Stimulated activated CD4-positive, alpha-beta T cell treated with anti-CD3 and anti-CD28 coated beads, Interleukin-1b, Interleukin-23, amount 100 ng/mL, for 48 hours (primary cell): ENCODE measurements around the gene UBE2J2.

ENCODE experiments used
- DNase-seq: peaks from one replicate; pipeline ENCODE4 v3.0.0-alpha.2; 2020

The UBE2J2 gene

DNA sequence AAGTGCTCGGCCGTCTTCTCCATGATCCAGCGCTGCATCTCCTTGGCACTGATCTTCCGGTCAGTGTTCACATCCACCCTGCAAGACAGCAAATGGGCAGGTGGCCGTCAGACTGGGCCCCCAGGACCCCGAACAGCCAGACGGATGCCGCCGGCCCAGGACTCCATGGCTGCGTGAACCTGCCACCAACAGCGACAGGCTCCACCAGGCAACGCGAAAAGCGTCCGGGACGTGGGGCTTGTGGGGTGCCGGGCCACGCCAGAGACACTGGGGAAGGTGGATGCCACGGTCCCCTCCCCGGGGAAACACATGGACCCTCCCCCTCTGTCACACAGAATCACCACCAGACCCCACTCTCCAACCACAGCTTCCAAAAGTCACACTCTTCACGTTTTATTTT lies 49.8 kb downstream of the UBE2J2 start:
- no peak for DNase-seq

DNA sequence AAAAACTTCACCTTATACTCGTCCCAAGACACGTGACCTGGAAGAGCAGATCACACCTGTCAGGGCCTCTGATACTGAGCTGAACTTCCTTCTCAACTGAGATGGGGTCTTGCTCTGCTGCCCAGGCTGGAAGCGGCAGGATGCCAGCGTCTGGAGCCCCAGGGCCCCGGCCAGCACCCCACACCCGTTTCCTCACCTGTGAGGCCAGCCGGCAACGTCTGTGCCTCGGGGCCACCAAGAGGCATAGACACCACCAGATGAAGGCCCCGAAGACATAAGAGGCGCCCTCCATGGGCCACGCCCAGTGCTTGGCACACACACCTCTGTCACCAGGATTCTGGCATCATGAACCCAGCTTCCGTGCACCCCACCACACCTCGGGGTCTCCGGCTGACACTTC lies 50.3 kb downstream of the UBE2J2 start:
- no peak for DNase-seq

GRCh38 chr1:1222575-1223225 lies 51.0 kb downstream of the UBE2J2 start:
- no peak for DNase-seq

DNA sequence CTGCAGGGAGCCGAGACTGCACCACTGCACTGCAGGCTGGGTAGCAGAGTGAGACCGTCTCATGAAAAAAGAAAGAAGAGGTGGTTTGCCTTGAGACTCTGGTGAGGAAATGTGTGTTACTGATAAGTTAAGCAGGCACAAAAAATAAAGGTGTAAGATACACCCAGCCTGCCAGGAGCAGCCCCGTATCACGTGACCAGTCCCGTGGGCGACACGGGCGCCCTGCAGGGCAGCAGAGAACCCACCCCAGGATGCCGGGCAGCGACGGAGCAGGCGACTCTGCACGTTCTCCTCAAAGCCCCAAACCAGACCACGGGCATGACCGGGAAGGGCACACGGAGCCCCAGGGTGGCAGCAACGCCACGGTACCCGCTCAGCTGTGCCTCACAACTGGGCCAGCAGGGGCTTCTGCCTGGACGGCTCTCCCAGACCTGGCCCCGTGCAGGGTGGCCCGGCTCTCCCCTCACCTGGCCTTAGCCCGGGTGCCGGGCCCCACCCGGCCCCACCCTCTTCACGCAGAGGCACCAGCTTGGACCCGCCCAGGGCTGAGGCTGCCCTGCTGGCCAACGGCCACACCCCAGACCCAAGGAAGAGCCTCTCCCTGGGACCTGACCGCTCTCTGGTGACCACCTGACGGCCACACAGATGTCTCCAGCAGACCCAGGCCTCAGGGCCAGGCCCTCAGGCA lies 51.6 kb downstream of the UBE2J2 start:
- DNase-seq = no peak

- DNase-seq = no peak
These were observed 53.5 kb downstream of the UBE2J2 start for GRCh38 chr1:1220197-1220596.

GRCh38 chr1:1219341-1219740 lies 54.3 kb downstream of the UBE2J2 start:
- peak; percentile 61 for DNase-seq

DNA sequence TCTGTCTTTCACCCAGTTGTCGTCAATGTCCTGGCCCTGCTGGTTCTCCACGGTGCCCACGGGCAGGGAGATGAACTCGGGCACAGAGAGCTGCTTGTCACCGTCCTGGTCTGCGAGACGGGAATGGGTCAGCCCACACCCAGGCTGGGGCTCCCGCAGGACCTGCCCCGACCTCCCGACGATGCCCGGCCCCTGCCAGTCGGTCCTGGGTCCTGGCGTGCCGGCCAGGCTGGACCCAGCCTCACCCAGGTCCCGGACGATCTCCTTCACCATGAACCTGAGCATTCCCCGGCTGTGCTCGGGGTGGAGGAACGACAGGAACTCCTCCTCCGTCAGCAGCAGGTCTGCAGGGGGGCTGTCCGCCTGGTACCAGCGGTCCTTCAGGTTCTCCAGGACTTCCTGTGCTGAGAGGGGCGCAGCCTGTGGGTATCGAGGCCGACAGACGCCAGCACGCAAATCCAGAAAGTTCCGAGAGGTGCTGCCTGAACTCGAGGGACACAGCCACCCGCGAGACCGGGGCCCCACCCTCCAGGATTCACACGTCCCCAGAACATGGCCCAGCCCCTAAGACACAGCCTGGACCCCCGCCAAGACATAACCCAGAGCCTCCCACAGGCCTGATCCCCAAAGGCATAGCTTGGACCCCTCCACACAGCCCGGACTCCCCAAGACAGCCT lies 55.0 kb downstream of the UBE2J2 start:
- no peak for DNase-seq

- DNase-seq = no peak
These were observed 55.8 kb downstream of the UBE2J2 start for GRCh38 chr1:1217621-1218523.

- no peak for DNase-seq
These were observed 56.7 kb downstream of the UBE2J2 start for GRCh38 chr1:1216770-1217620.

DNA sequence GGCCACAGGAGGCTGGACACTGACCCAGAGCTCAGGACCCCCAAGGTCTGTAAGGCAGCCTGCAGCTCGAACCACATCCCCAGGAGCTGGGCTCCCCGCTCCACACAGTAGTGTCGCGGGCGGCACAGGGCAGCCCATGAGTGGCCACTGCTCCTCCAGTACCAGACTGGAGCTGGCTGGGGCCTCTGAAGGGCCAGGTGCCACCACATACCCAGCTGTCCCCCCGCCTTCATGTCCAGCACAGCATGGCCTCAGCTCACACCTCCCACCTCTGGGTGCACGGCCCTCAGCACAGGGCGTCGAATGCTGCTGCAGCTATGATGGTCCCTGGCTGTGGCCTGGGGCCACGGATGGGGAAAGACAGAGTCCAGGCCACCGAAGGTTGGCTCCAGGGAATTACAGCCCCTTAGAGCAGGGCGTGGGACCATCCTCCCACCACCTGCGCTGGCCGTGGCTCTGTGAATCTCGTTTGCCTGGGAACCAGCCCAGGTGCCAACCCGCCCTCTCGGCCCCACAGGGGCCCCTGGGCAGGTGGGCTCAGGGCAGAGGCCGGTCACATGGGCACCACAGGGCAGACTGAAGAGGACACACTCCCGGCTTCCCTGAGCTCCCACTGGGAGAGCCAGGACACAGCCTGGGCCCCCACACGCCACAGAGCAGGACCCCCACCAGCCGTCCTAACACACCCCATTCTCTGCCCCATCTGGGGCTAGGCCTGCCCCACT lies 57.6 kb downstream of the UBE2J2 start:
- no peak for DNase-seq

- no peak for DNase-seq
These were observed 58.5 kb downstream of the UBE2J2 start for GRCh38 chr1:1215080-1215676.

- DNase-seq = peak; percentile 32
These were observed 60.0 kb downstream of the UBE2J2 start, which contains the start of gene TNFRSF4 for GRCh38 chr1:1213345-1214265. TSS of gene TNFRSF4 (minus strand) at chr1:1214153. CDS start at chr1:1214127, 26 bp downstream.

DNA sequence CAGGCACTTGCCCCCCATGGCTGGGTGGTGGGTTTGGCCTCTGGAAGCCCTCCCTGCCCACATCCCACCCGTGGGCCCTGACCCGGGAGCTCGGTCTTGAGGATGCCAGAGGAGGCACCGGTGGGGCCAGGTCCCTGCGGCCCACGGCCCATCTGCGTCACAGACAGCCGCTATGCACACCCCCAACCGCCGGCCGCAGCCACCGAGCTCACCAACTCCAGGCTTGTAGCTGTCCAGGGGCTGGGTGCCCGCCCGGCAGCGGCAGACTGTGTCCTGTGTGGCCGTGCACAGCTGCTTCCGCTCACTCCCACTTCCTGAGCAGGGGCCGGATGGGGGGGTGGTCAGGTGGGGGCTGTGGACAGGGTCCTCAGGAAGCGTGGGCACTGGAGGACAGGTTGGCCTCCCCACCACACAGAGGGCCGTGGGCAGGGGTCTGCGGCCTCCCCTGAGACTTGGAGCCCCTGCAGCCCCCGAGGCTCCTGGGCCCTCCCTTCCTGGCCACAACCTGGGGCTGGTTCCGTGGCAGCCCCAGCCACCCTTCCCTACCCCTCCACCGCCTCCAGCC lies 60.8 kb downstream of the UBE2J2 start:
- peak; percentile 42 for DNase-seq

DNA sequence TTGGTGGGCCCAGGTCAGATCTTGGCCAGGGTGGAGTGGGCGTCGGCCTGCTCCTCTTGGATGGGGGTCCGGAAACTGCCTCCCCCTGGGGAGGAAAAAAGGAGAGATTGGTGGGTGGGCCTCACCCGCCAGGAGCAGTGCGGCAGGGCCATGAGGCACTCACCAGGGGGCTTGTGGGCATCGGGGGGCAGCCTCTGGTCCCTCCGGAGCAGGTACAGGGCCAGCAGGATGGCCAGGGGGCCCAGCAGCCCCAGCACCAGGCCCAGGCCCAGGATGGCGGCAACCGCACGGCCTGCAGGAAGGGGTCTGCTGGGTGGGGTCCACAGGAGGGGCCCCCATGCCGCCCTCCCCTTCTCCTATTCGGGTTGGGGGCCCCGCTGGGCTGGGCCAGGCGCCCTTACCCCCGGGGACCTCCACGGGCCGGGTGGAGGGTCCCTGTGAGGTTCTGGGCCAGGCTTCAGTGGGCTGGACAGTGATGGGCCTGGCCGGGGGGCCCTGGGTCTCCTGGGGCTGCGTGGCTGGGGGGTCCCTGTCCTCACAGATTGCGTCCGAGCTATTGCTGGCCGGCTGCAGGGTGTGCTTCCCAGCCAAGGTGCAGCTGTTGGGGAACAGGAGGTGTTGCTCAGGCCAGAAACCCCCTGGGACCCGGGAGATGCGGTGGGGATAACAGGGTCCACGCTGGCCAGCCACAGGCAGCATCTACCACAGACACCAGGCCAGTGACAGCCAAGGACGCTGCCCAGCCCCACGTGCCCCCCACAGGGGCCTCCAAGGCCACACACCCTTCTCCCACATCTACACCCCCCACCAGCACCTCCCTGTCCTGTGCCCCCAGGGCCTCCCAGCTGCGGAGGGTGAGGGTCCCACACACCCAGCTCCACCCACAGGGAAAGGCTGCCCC lies 61.9 kb downstream of the UBE2J2 start:
- DNase-seq = peak; percentile 4

GRCh38 chr1:1210726-1211540 lies 62.7 kb downstream of the UBE2J2 start:
- DNase-seq = peak; percentile 1

- DNase-seq = peak; percentile 58
These were observed 64.8 kb downstream of the UBE2J2 start for GRCh38 chr1:1208713-1209433.

DNA sequence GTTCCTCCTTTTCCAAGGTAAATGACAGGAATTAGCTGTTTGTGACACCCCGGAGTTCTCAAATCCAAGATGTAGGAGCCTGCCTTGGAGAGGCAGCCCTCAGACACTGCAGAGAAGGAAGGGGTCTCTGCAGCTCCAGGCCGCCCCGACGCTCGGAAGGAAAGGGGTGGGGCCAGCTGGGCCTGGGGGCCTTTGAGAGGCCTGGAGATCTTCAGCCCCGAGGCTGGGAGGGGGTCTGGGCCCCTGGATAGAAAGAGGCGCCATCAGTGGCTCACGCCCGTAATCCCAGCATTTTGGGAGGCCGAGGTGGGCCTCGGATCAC lies 66.1 kb downstream of the UBE2J2 start:
- DNase-seq = no peak
